SK-N-SH (cell line): ENCODE data around the gene HNRNPAB. TPM values are rescaled to one million over a fixed set of nuclear protein-coding genes. Genes with fewer than 3 reads are reported as not detected.

Experiments
- CTCF ChIA-PET: fragments of 300-600, 350-600 bp; formaldehyde crosslinking; extraction: SDS; loops from one replicate; lab custom pipeline; 2021; lab: Yijun Ruan, JAX
- POLR2A ChIA-PET: fragments of 350-600 bp; sonication (Branson Sonifier 250); formaldehyde crosslinking; extraction: SDS; loops from one replicate; lab custom pipeline; 2020; ENCODE audit warnings: antibody characterized with exemption, inconsistent platforms; lab: Yijun Ruan, JAX
- DNase-seq: peaks from one replicate; pipeline ENCODE4 v3.0.0; 2012
- H2AFZ ChIP-seq: fragments of 200-600 bp; sonication (generic); 2 replicates; pipeline ENCODE4 v1.8.1; 2016; ENCODE audit warnings: antibody characterized with exemption, mild to moderate bottlenecking, low read depth
- H3F3A ChIP-seq: fragments of 200-600 bp; sonication (generic); replicated peaks from 2 replicates; pipeline ENCODE3; 2016; ENCODE audit warnings: antibody characterized with exemption, mild to moderate bottlenecking; ENCODE audit not compliant: insufficient read depth
- H3K27ac ChIP-seq, 2 experiments: fragments of 200-500 bp in 1 of 2; fragments of 200-600 bp in 1 of 2; sonication (Bioruptor generic) in 1 of 2; sonication (generic), shearing (Covaris generic) in 1 of 2; 2 replicates each; pipeline versions ENCODE4 v1.5.1 to v1.6.1; 2014 to 2016; ENCODE audit warnings: low read depth in 2 of 2, inconsistent platforms in 1 of 2, low read length in 1 of 2, mild to moderate bottlenecking in 1 of 2, mixed read lengths in 1 of 2
- H3K27me3 ChIP-seq: fragments of 200-600 bp; sonication (generic), shearing (Covaris generic); 2 replicates; pipeline ENCODE4 v1.6.1; 2016; ENCODE audit warnings: mixed run types; ENCODE audit not compliant: insufficient read depth
- H3K36me3 ChIP-seq, 2 experiments: fragments of 200-500 bp in 1 of 2; fragments of 200-600 bp in 1 of 2; sonication (Bioruptor generic) in 1 of 2; sonication (generic) in 1 of 2; replicated peaks in 1 of 2; 2 replicates each; pipeline versions ENCODE3 to v1.5.1; 2014 to 2016; ENCODE audit warnings: low read length in 1 of 2, mild to moderate bottlenecking in 1 of 2; ENCODE audit not compliant: insufficient read depth in 2 of 2, control insufficient read depth in 1 of 2
- H3K4me1 ChIP-seq, 2 experiments: fragments of 200-500 bp in 1 of 2; fragments of 200-600 bp in 1 of 2; sonication (Bioruptor generic) in 1 of 2; sonication (generic), shearing (Covaris generic) in 1 of 2; 2 replicates each; pipeline versions ENCODE4 v1.5.1 to v1.6.1; 2014 to 2016; ENCODE audit warnings: low read depth in 1 of 2, low read length in 1 of 2, mixed run types in 1 of 2; ENCODE audit not compliant: insufficient read depth in 2 of 2, control insufficient read depth in 1 of 2
- H3K4me2 ChIP-seq: fragments of 200-600 bp; sonication (generic), shearing (Covaris generic); 2 replicates; pipeline ENCODE4 v1.6.1; 2017; ENCODE audit warnings: mixed run types
- H3K4me3 ChIP-seq, 2 experiments: fragments of 200-500 bp in 1 of 2; fragments of 200-600 bp in 1 of 2; sonication (Bioruptor generic) in 1 of 2; sonication (generic), shearing (Covaris generic) in 1 of 2; 2 replicates each; pipeline versions ENCODE4 v1.5.1 to v1.8.1; 2014 to 2016; ENCODE audit warnings: low read depth in 2 of 2, inconsistent platforms in 1 of 2, low read length in 1 of 2, mild to moderate bottlenecking in 1 of 2, mixed read lengths in 1 of 2, moderate library complexity in 1 of 2
- H3K79me2 ChIP-seq: fragments of 200-600 bp; sonication (generic); 2 replicates; pipeline ENCODE4 v1.8.1; 2017; ENCODE audit warnings: mild to moderate bottlenecking; ENCODE audit not compliant: insufficient read depth
- H3K9ac ChIP-seq: fragments of 200-600 bp; sonication (generic); 2 replicates; pipeline ENCODE4 v1.6.1; 2017; ENCODE audit warnings: mixed run types
- H3K9me2 ChIP-seq: fragments of 200-600 bp; sonication (generic); 2 replicates; pipeline ENCODE4 v1.6.1; 2017; ENCODE audit warnings: mixed run types
- H3K9me3 ChIP-seq: fragments of 200-600 bp; sonication (generic); 2 replicates; pipeline ENCODE4 v1.6.1; 2017; ENCODE audit warnings: mixed run types, mild to moderate bottlenecking, moderate library complexity
- H4K20me1 ChIP-seq: fragments of 200-600 bp; sonication (generic); 2 replicates; pipeline ENCODE4 v1.6.1; 2017; ENCODE audit warnings: mild to moderate bottlenecking, mixed run types; ENCODE audit not compliant: insufficient read depth
- ELF1 ChIP-seq: IDR thresholded peaks from 2 replicates; pipeline ENCODE4 v1.4.0; 2012
- EP300 ChIP-seq, 2 experiments: IDR thresholded peaks; 2 replicates each; pipeline versions ENCODE4 v1.4.0 to v1.6.1; 2012; ENCODE audit warnings: borderline replicate concordance in 1 of 2, low read depth in 1 of 2, low read length in 1 of 2
- FOSL2 ChIP-seq: IDR thresholded peaks from 2 replicates; pipeline ENCODE4 v1.4.0; 2012; ENCODE audit warnings: low read depth, mild to moderate bottlenecking, moderate library complexity, borderline replicate concordance
- FOXJ3 ChIP-seq: sonication (generic); formaldehyde crosslinking; IDR thresholded peaks from 2 replicates; pipeline ENCODE4 v1.5.1; 2020; ENCODE audit warnings: mild to moderate bottlenecking, missing genetic modification reagents
- FOXM1 ChIP-seq: IDR thresholded peaks from 2 replicates; pipeline ENCODE4 v1.4.0; 2012; ENCODE audit warnings: low read depth, mild to moderate bottlenecking
- JUND ChIP-seq: IDR thresholded peaks from 2 replicates; pipeline ENCODE4 v1.4.0; 2012
- MXI1 ChIP-seq: IDR thresholded peaks from 2 replicates; pipeline ENCODE4 v1.6.1; 2012; ENCODE audit warnings: mild to moderate bottlenecking, low read depth, low read length, improper control_type of control experiment
- NRF1 ChIP-seq: IDR thresholded peaks from 2 replicates; pipeline ENCODE4 v1.6.1; 2012; ENCODE audit warnings: low read depth, mild to moderate bottlenecking, low read length
- RAD21 ChIP-seq: IDR thresholded peaks from 2 replicates; pipeline ENCODE4 v1.6.1; 2012; ENCODE audit warnings: mild to moderate bottlenecking, low read length
- RCOR1 ChIP-seq: fragments of 150-350 bp; IDR thresholded peaks from 2 replicates; pipeline ENCODE4 v1.6.1; 2017; ENCODE audit warnings: antibody characterized with exemption, low read length
- RFX5 ChIP-seq: IDR thresholded peaks from 2 replicates; pipeline ENCODE4 v1.6.1; 2012; ENCODE audit warnings: mild to moderate bottlenecking, improper control_type of control experiment, low read length
- RXRA ChIP-seq: IDR thresholded peaks from 2 replicates; pipeline ENCODE4 v1.4.0; 2012; ENCODE audit warnings: low read depth, mild to moderate bottlenecking, borderline replicate concordance
- SIN3A ChIP-seq: IDR thresholded peaks from 2 replicates; pipeline ENCODE4 v1.6.1; 2012; ENCODE audit warnings: low read depth, mild to moderate bottlenecking, low read length, moderate library complexity, borderline replicate concordance
- TAF1 ChIP-seq: IDR thresholded peaks from 2 replicates; pipeline ENCODE4 v1.6.1; 2012; ENCODE audit warnings: low read depth, mild to moderate bottlenecking, low read length, moderate library complexity, borderline replicate concordance
- TCF12 ChIP-seq: IDR thresholded peaks from 2 replicates; pipeline ENCODE4 v1.4.0; 2012
- TEAD4 ChIP-seq: IDR thresholded peaks from 2 replicates; pipeline ENCODE4 v1.4.0; 2012; ENCODE audit warnings: mild to moderate bottlenecking, borderline replicate concordance; ENCODE audit not compliant: insufficient read depth
- WGBS: methylation state at CpG from one replicate; pipeline ENCODE4 v1.1.6; 2017; ENCODE audit warnings: low lambda C conversion rate; 5-methylcytosine and 5-hydroxymethylcytosine counted together
- polyA plus RNA-seq, 3 experiments: library from polyadenylated mRNA; depleted of rRNA; stranded (reverse); fragments of >200 nt; gene quantifications; 2 replicates each; pipeline ENCODE4 v1.2.3, GENCODE V29; 2012
- TF ChIP-seq, protein P1 (sequence below): IDR thresholded peaks from 2 replicates; pipeline ENCODE4 v1.4.0; 2012; ENCODE audit warnings: low read depth
- TF ChIP-seq, protein P2 (sequence below): fragments of 150-350 bp; IDR thresholded peaks from 2 replicates; pipeline ENCODE4 v1.6.1; 2017; ENCODE audit warnings: antibody characterized with exemption, low read length, low read depth, borderline replicate concordance
- TF ChIP-seq, protein P3 (sequence below): fragments of 200-600 bp; sonication (generic); IDR thresholded peaks from 2 replicates; pipeline ENCODE4 v1.6.1; 2017; ENCODE audit warnings: antibody characterized with exemption, mild to moderate bottlenecking, moderate library complexity
- TF ChIP-seq, protein P4 (sequence below): IDR thresholded peaks from 2 replicates; pipeline ENCODE4 v1.4.0; 2012; ENCODE audit warnings: low read depth, borderline replicate concordance
- TF ChIP-seq, protein P5 (sequence below): fragments of 150-350 bp; IDR thresholded peaks from 2 replicates; pipeline ENCODE4 v1.6.1; 2016; ENCODE audit warnings: mild to moderate bottlenecking, low read depth, low read length

Gene HNRNPAB
- polyA plus RNA-seq, 1 of the 3 experiments (the other 2 are of a cell fraction), result 164 TPM

DNA sequence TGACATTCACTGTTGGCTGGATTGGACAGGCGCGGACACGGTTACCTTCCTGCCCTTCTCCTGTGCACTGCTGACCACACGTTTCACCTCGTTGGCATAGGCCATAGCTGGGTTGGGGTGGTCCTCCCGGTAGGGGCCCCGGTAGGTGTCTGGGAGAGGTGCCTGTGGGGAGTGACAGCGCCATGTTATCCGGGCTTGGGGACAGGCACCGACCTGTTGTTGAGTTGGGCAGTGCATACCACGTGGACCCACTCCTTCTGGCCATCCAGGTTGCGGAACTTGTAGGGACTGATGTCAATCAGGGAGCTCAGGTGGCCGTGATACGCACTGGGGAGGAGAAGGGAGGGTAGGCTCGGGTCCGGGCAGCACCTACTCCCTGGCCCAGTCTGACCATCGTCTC, 20.1 kb downstream of the HNRNPAB start:
- Histone ChIP-seq H3K36me3 (peaks cover 0 to 25% of the 10 kb centered on the region in 2 experiments), H3K27ac (no peak overlapping the region), H3K9ac (no peak overlapping the region), H3K4me2 (no peak overlapping the region), H3K4me3 (no peak overlapping the region), H2AFZ (no peak overlapping the region), H3K79me2 (peaks cover 3% of the 10 kb centered on the region; the same call in 1 of the 2 replicates), H3F3A (peaks cover 6% of the 10 kb centered on the region), H3K9me3 (no peaks in the 10 kb centered on the region), H3K9me2 (no peaks in the 10 kb centered on the region), H3K4me1 (no peaks in the 10 kb centered on the region; a peak in 1 of 4 replicates), H3K27me3 (no peaks in the 10 kb centered on the region), H4K20me1 (no peaks in the 10 kb centered on the region)
- DNase-seq, result no peak
- WGBS, result 92% methylated on average over 8 of the region's 17 CpGs
- POLR2A ChIA-PET, result interaction anchor here (0.8 kb wide), 1 partner anchor 12 kb away, joined by 4 read pairs; no protein-coding TSS in a partner anchor
- CTCF ChIA-PET, result interaction anchor here (1.3 to 3.6 kb wide), 2 partner anchors 11 to 366 kb away, joined by 3 to 17 read pairs; partner anchors contain the start of gene COL23A1
- TF ChIP-seq, protein P1, sequence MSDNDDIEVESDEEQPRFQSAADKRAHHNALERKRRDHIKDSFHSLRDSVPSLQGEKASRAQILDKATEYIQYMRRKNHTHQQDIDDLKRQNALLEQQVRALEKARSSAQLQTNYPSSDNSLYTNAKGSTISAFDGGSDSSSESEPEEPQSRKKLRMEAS, result no peak
- TF ChIP-seq MXI1 (no peak), ELF1 (no peak), TAF1 (no peak), FOXM1 (no peak), TEAD4 (no peak), NRF1 (no peak), JUND (no peak), RAD21 (no peak), FOSL2 (no peak)
- TF ChIP-seq, protein P2, sequence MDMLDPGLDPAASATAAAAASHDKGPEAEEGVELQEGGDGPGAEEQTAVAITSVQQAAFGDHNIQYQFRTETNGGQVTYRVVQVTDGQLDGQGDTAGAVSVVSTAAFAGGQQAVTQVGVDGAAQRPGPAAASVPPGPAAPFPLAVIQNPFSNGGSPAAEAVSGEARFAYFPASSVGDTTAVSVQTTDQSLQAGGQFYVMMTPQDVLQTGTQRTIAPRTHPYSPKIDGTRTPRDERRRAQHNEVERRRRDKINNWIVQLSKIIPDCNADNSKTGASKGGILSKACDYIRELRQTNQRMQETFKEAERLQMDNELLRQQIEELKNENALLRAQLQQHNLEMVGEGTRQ, result no peak
- TF ChIP-seq, protein P3, sequence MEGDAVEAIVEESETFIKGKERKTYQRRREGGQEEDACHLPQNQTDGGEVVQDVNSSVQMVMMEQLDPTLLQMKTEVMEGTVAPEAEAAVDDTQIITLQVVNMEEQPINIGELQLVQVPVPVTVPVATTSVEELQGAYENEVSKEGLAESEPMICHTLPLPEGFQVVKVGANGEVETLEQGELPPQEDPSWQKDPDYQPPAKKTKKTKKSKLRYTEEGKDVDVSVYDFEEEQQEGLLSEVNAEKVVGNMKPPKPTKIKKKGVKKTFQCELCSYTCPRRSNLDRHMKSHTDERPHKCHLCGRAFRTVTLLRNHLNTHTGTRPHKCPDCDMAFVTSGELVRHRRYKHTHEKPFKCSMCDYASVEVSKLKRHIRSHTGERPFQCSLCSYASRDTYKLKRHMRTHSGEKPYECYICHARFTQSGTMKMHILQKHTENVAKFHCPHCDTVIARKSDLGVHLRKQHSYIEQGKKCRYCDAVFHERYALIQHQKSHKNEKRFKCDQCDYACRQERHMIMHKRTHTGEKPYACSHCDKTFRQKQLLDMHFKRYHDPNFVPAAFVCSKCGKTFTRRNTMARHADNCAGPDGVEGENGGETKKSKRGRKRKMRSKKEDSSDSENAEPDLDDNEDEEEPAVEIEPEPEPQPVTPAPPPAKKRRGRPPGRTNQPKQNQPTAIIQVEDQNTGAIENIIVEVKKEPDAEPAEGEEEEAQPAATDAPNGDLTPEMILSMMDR, result no peak
- TF ChIP-seq, protein P4, sequence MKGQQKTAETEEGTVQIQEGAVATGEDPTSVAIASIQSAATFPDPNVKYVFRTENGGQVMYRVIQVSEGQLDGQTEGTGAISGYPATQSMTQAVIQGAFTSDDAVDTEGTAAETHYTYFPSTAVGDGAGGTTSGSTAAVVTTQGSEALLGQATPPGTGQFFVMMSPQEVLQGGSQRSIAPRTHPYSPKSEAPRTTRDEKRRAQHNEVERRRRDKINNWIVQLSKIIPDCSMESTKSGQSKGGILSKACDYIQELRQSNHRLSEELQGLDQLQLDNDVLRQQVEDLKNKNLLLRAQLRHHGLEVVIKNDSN, result no peak

DNA sequence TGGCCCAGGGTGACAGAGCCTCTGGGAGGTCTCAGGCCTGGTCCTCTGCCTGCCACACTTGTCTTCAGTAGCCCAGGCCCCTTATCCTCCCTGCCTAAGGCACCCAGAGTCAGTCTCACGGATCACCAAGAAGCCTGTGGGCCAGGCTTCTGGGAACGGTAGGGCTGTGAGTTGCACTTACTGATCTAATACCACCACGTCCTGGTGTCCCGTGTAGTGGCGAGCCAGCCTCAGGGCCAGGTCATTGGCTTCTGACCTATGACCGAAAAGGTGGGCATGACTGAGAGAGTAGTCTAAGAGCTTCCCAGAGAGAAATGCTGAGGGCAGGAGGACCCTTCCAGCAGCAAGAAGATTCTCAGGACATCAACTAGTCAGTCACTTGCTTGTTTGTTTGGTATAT, 20.8 kb downstream of the HNRNPAB start:
- H3K4me3 ChIP-seq, result no peak overlapping the region
- no peaks in the 10 kb centered on the region for H3K27me3 ChIP-seq
- H3K4me1 ChIP-seq, result peaks cover 0 to 4% of the 10 kb centered on the region in 2 experiments; a peak in 1 of 4 replicates
- H3K9me2 ChIP-seq, result no peaks in the 10 kb centered on the region
- no peak overlapping the region for H3K9ac ChIP-seq
- no peaks in the 10 kb centered on the region for H4K20me1 ChIP-seq
- H3K79me2 ChIP-seq, result peaks cover 9% of the 10 kb centered on the region; the same call in 1 of the 2 replicates
- ChIA-PET CTCF (interaction anchor here (1.3 to 3.6 kb wide), 2 partner anchors 10 to 365 kb away, joined by 3 to 17 read pairs; partner anchors contain the start of gene COL23A1), POLR2A (interaction anchor here (0.7 to 0.8 kb wide), 2 partner anchors 11 to 13 kb away, joined by 4 read pairs; no protein-coding TSS in a partner anchor)
- H3K4me2 ChIP-seq, result no peak overlapping the region
- H2AFZ ChIP-seq, result no peak overlapping the region
- peaks cover 6% of the 10 kb centered on the region for H3F3A ChIP-seq
- DNase-seq, result no peak
- H3K9me3 ChIP-seq, result no peaks in the 10 kb centered on the region
- 96% methylated on average over 6 of the region's 6 CpGs for WGBS
- H3K27ac ChIP-seq, result no peak overlapping the region
- peaks cover 5 to 31% of the 10 kb centered on the region in 2 experiments for H3K36me3 ChIP-seq
- TF ChIP-seq RFX5 (no peak), TCF12 (no peak), RCOR1 (no peak), NRF1 (no peak), SIN3A (no peak), EP300 (IDR thresholded peaks at IDR 0.05; ENCODE audit: borderline replicate concordance in 1 of 2, low read depth in 1 of 2, low read length in 1 of 2) (no peak), FOXJ3 (CRISPR knock-in tag) (no peak), RXRA (no peak)
- TF ChIP-seq, protein P5, sequence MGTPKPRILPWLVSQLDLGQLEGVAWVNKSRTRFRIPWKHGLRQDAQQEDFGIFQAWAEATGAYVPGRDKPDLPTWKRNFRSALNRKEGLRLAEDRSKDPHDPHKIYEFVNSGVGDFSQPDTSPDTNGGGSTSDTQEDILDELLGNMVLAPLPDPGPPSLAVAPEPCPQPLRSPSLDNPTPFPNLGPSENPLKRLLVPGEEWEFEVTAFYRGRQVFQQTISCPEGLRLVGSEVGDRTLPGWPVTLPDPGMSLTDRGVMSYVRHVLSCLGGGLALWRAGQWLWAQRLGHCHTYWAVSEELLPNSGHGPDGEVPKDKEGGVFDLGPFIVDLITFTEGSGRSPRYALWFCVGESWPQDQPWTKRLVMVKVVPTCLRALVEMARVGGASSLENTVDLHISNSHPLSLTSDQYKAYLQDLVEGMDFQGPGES, result no peak
